Right lobe of liver (tissue), 6 donors: ENCODE measurements around the gene GVQW3. TPM values are rescaled to one million over a fixed set of nuclear protein-coding genes. Genes with fewer than 3 reads are reported as not detected.

Experiments used
- ATAC-seq, 4 donors: fragments of 200-7000 bp; cut with Tn5 transposase; one replicate each; pipeline ENCODE4 v1.9.1; 2020; ENCODE audit warnings: mild to moderate bottlenecking in 4 of 4, moderate library complexity in 4 of 4
- DNase-seq, 3 donors: peaks; one replicate each; pipeline ENCODE4 v3.0.0-alpha.2; 2020
- H3K27ac ChIP-seq, 3 donors: fragments of 200-600 bp; one replicate each; pipeline ENCODE4 v1.8.0; 2022
- H3K27me3 ChIP-seq, 2 donors: fragments of 200-600 bp; one replicate each; pipeline ENCODE4 v1.8.0; 2022
- H3K36me3 ChIP-seq, 4 donors: fragments of 200-600 bp; sonication (generic) in 1 of 4; one replicate each; pipeline versions ENCODE4 v1.5.1 to v1.8.0; 2017 to 2022; ENCODE audit warnings: control low read depth in 1 of 4
- H3K4me1 ChIP-seq, 4 donors: fragments of 200-600 bp; sonication (generic) in 1 of 4; one replicate each; pipeline versions ENCODE4 v1.5.1 to v1.8.0; 2017 to 2022; ENCODE audit warnings: control low read depth in 1 of 4
- H3K4me3 ChIP-seq, 3 donors: fragments of 200-600 bp; one replicate each; pipeline ENCODE4 v1.8.0; 2022
- H3K9me3 ChIP-seq, 4 donors: fragments of 200-600 bp; sonication (generic) in 1 of 4; one replicate each; pipeline versions ENCODE4 v1.5.1 to v1.8.0; 2017 to 2022; ENCODE audit warnings: control low read depth in 1 of 4
- POLR2A ChIP-seq: fragments of 450-650 bp; IDR thresholded peaks from one replicate; pipeline ENCODE4 v1.6.1; 2017; ENCODE audit warnings: antibody characterized with exemption, mild to moderate bottlenecking
- WGBS: methylation state at CpG from one replicate; pipeline ENCODE4 v1.1.6; 2018; ENCODE audit warnings: low coverage, low lambda C conversion rate; ENCODE audit not compliant: insufficient coverage; ENCODE audit errors: missing lambda C conversion rate; 5-methylcytosine and 5-hydroxymethylcytosine counted together
- intact Hi-C, 2 donors: fragments of 100-400 bp; cut with DNase I; formaldehyde crosslinking; loops; one replicate each; pipeline versions ENCODE4 v1.11.2 to v1.14.1; 2022
- total RNA-seq, 6 experiments: library from RNA; depleted of rRNA in 2 of 6; stranded (reverse); fragments of >200 nt in 2 of 6; fragmentation: NEBNext Ultra II Directional in 3 of 6; extraction: Animal tissue kit (Norgen Biotek cat#: 25700) in 3 of 6; gene quantifications; one replicate each; pipeline versions ENCODE4 v1.1.0 to v1.2.4, GENCODE V29; 2016 to 2023
- TF ChIP-seq, protein P1 (sequence below), 4 donors: fragments of 200-600 bp in 3 of 4; fragments of 450-650 bp in 1 of 4; IDR thresholded peaks; one replicate each; pipeline versions ENCODE4 v1.5.1 to v1.8.0; 2016 to 2022; ENCODE audit warnings: antibody characterized with exemption in 4 of 4, mild to moderate bottlenecking in 2 of 4
- donor health status: DM: no; HTN: yes; CAD: no.
- donor health status: DM: no; HTN: no; CAD: no.
- donor health status: DM: no; HTN: no; CAD: no.
- donor health status: DM: no; HTN: yes; CAD: no.
- donor health status: DM: no; HTN: yes; CAD: no.

GVQW3 gene
- total RNA-seq, 6 experiments from 2014 or later = 0.32 to 0.84 (median 0.49) TPM; not detected in 1

DNA sequence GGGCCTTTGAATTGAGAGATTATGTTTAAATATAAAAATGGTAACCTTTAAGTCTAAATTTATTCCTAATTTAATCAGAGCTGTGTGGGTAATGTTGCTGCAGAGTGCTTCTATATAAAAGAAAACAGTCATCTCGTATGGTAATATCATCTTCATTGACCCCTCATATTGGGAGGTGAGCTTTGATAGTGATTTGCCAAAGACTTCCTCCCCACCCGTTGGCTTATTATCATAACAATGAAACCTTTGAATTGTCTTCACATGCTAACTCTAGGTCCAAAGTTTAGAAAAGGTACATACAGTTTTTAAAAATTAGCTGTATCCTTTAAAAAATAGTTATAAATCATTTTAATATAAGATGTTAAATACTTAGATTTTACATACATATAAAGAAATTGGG, 67.4 kb downstream of the GVQW3 start:
- no peaks in the 10 kb centered on the region for H3K9me3 ChIP-seq
- no peak for ATAC-seq
- H3K4me1 ChIP-seq = peaks cover 0 to 9% (median 1%) of the 10 kb centered on the region in 4 donors
- intact Hi-C loops = no loop called here
- no peak for DNase-seq
- no peak overlapping the region for H3K4me3 ChIP-seq
- H3K36me3 ChIP-seq = peaks cover 0 to 26% (median 3%) of the 10 kb centered on the region in 4 donors
- TF ChIP-seq, protein P1, sequence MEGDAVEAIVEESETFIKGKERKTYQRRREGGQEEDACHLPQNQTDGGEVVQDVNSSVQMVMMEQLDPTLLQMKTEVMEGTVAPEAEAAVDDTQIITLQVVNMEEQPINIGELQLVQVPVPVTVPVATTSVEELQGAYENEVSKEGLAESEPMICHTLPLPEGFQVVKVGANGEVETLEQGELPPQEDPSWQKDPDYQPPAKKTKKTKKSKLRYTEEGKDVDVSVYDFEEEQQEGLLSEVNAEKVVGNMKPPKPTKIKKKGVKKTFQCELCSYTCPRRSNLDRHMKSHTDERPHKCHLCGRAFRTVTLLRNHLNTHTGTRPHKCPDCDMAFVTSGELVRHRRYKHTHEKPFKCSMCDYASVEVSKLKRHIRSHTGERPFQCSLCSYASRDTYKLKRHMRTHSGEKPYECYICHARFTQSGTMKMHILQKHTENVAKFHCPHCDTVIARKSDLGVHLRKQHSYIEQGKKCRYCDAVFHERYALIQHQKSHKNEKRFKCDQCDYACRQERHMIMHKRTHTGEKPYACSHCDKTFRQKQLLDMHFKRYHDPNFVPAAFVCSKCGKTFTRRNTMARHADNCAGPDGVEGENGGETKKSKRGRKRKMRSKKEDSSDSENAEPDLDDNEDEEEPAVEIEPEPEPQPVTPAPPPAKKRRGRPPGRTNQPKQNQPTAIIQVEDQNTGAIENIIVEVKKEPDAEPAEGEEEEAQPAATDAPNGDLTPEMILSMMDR (IDR thresholded peaks at IDR 0.05) = no peak
- no peak for TF ChIP-seq POLR2A
- no peak overlapping the region for H3K27ac ChIP-seq
- WGBS = 54% methylated on average over 2 of the region's 2 CpGs
- H3K27me3 ChIP-seq = no peaks in the 10 kb centered on the region

DNA sequence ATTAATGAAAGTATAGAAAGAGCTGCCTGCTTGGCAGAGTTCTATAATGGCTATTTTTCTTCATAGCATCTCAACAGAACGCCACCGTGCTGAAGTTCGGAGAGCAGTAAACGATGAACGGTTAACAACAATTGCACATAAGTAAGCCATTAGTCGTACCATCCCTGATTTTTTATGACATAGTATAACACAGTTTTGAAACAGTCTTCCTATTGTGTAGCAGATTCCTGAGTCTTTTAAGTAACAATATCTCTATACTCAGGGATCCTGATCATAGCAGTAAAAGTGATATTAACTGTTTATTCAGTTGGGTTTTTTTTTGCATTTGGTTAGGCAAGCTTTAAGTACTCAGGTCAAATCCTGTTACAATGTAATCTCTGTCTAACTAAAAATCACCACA, 72.1 kb downstream of the GVQW3 start:
- TF ChIP-seq POLR2A = no peak
- TF ChIP-seq, protein P1 (IDR thresholded peaks at IDR 0.05) = no peak
- Histone ChIP-seq H3K9me3 (no peaks in the 10 kb centered on the region), H3K4me1 (no peaks in the 10 kb centered on the region), H3K27ac (no peak overlapping the region), H3K4me3 (no peak overlapping the region), H3K27me3 (no peaks in the 10 kb centered on the region), H3K36me3 (peaks cover 0 to 26% (median 5%) of the 10 kb centered on the region in 4 donors)
- ATAC-seq = no peak
- intact Hi-C loops = no loop called here
- WGBS = 90% methylated on average over 6 of the region's 6 CpGs
- no peak for DNase-seq

DNA sequence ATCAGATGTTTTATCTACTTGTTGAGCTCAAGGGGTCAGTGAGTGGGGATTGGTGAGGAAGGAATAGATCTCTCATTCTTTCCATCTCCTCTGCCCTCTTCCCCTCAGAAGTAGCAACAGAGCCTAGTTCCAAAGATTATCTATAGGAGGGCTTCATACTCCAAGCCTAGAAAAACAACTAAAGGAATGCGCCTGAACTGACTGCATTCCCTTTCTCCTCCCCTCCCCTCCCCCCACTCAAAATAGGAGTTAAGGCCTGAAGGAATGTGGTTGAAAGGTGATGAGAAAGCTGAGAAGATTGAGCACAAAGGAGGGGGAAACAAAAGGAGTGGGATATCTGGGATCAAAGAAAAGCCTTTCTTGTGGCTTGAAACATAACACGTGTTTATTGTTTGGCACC, 74.2 kb downstream of the GVQW3 start:
- Histone ChIP-seq H3K4me3 (no peak overlapping the region), H3K36me3 (peaks cover 0 to 43% (median 5%) of the 10 kb centered on the region in 4 donors), H3K27ac (no peak overlapping the region), H3K4me1 (no peaks in the 10 kb centered on the region), H3K9me3 (no peaks in the 10 kb centered on the region), H3K27me3 (no peaks in the 10 kb centered on the region)
- WGBS = 69% methylated on average over 2 of the region's 2 CpGs
- intact Hi-C loops = no loop called here
- DNase-seq (no peak), ATAC-seq (no peak)
- TF ChIP-seq, protein P1 (IDR thresholded peaks at IDR 0.05) = no peak
- no peak for TF ChIP-seq POLR2A

DNA sequence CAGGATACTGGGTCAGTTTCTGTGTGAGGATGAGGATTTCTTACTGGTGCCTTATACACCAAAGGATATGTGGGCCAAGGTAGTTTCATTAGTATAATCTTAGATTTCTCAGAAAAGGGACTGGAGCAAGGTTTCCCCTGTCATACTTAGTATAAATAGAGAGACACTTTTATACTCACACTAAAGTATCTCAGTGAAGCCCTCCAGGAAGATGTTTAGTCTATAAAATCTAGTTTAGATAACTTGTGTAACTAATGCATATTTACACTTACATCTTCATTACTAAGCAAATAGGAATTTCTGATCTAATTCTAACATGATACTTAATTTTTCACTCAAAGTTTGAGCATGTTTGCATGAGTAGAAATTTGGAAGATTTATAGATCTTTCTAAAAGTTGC, 74.8 kb downstream of the GVQW3 start:
- Histone ChIP-seq H3K27ac (no peak overlapping the region), H3K4me3 (no peak overlapping the region), H3K4me1 (no peaks in the 10 kb centered on the region), H3K36me3 (peaks cover 0 to 40% (median 5%) of the 10 kb centered on the region in 4 donors), H3K27me3 (no peaks in the 10 kb centered on the region), H3K9me3 (no peaks in the 10 kb centered on the region)
- intact Hi-C loops = no loop called here
- DNase-seq = no peak
- no peak for ATAC-seq
- TF ChIP-seq POLR2A = no peak
- TF ChIP-seq, protein P1 (IDR thresholded peaks at IDR 0.05) = no peak

DNA sequence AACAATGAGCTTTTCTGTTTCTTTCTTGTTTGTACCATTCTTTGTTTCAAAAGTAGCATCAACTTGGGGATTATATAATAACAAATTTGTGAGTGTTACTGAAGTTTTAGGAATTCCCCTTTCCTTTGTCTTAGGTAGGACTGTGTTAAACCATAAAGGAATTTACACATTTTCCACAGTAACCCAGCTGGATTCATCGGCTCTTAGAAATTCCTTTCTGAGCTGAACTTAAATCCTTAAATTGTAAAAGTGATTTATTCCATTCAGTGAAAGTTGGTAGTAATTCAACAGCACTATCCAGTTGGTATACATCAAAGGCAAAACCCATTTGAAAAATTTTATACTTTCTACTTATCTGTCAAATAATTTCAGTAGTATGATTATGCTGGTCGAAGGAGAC, 75.4 kb downstream of the GVQW3 start:
- WGBS = 91% methylated on average over 2 of the region's 2 CpGs
- TF ChIP-seq, protein P1 (IDR thresholded peaks at IDR 0.05) = no peak
- no peak for TF ChIP-seq POLR2A
- Histone ChIP-seq H3K9me3 (no peaks in the 10 kb centered on the region), H3K27me3 (no peaks in the 10 kb centered on the region), H3K4me3 (no peak overlapping the region), H3K36me3 (peaks cover 0 to 38% (median 5%) of the 10 kb centered on the region in 4 donors), H3K4me1 (no peaks in the 10 kb centered on the region), H3K27ac (no peak overlapping the region)
- DNase-seq (no peak), ATAC-seq (no peak)
- intact Hi-C loops = no loop called here
